ENCODE data around the gene GRIN1.

The GRIN1 gene

GRCh38 chr9:137107312-137107921, 31.5 kb upstream of the GRIN1 start:
- H3K27ac ChIP-seq (ENCODE audit: low read depth, low read length) = no peak overlapping the region
- H3F3A ChIP-seq (ENCODE audit: insufficient read depth) = no peaks in the 10 kb centered on the region
- TF ChIP-seq CTCF (IDR thresholded peaks at IDR 0.05; ENCODE audit: insufficient read depth, low read length, poor library complexity, severe bottlenecking) (no peak), EZH2phosphoT487 (conservative IDR thresholded peaks at IDR 0.05; ENCODE audit: low read length) (no peak)
- H3K4me2 ChIP-seq (ENCODE audit: low read depth, low read length, poor library complexity, severe bottlenecking) = no peak overlapping the region
- peaks cover 11% of the 10 kb centered on the region; the same call in 1 of the 2 replicates for H3K9me3 ChIP-seq (ENCODE audit: insufficient read depth, low read length)
- H2AFZ ChIP-seq (ENCODE audit: low read depth, low read length, severe bottlenecking) = no peak overlapping the region
- peaks cover 14% of the 10 kb centered on the region for H3K36me3 ChIP-seq (ENCODE audit: low read length)
- no peaks in the 10 kb centered on the region for H3K9me2 ChIP-seq (replicated peaks; ENCODE audit: insufficient read depth, low read length)
- H3K4me3 ChIP-seq (ENCODE audit: insufficient read depth, low read length, poor library complexity, severe bottlenecking) = no peak overlapping the region
- no peaks in the 10 kb centered on the region for H4K20me1 ChIP-seq (ENCODE audit: low read depth, low read length)
- no peaks in the 10 kb centered on the region for H3K27me3 ChIP-seq (ENCODE audit: low read length)
- H3K79me2 ChIP-seq (ENCODE audit: insufficient read depth, low read length) = no peaks in the 10 kb centered on the region
- H3K9ac ChIP-seq (ENCODE audit: low read length) = no peak overlapping the region

- Histone ChIP-seq H3K36me3 (ENCODE audit: low read length) (peaks cover 9% of the 10 kb centered on the region), H2AFZ (ENCODE audit: low read depth, low read length, severe bottlenecking) (no peak overlapping the region), H3K9me2 (replicated peaks; ENCODE audit: insufficient read depth, low read length) (no peaks in the 10 kb centered on the region), H4K20me1 (ENCODE audit: low read depth, low read length) (no peaks in the 10 kb centered on the region), H3F3A (ENCODE audit: insufficient read depth) (no peaks in the 10 kb centered on the region), H3K79me2 (ENCODE audit: insufficient read depth, low read length) (no peaks in the 10 kb centered on the region), H3K9me3 (ENCODE audit: insufficient read depth, low read length) (peaks cover 5% of the 10 kb centered on the region; the same call in 1 of the 2 replicates), H3K27me3 (ENCODE audit: low read length) (no peaks in the 10 kb centered on the region), H3K27ac (ENCODE audit: low read depth, low read length) (no peak overlapping the region), H3K4me2 (ENCODE audit: low read depth, low read length, poor library complexity, severe bottlenecking) (no peak overlapping the region), H3K9ac (ENCODE audit: low read length) (no peak overlapping the region), H3K4me3 (ENCODE audit: insufficient read depth, low read length, poor library complexity, severe bottlenecking) (no peak overlapping the region)
- TF ChIP-seq CTCF (IDR thresholded peaks at IDR 0.05; ENCODE audit: insufficient read depth, low read length, poor library complexity, severe bottlenecking) (no peak), EZH2phosphoT487 (conservative IDR thresholded peaks at IDR 0.05; ENCODE audit: low read length) (no peak)
Observed at GRCh38 chr9:137107982-137108381, 31.0 kb upstream of the GRIN1 start.

GRCh38 chr9:137108608-137109249, 30.2 kb upstream of the GRIN1 start:
- H3K79me2 ChIP-seq (ENCODE audit: insufficient read depth, low read length) = no peaks in the 10 kb centered on the region
- no peak overlapping the region for H3K9ac ChIP-seq (ENCODE audit: low read length)
- H3K4me2 ChIP-seq (ENCODE audit: low read depth, low read length, poor library complexity, severe bottlenecking) = no peak overlapping the region
- no peak overlapping the region for H3K4me3 ChIP-seq (ENCODE audit: insufficient read depth, low read length, poor library complexity, severe bottlenecking)
- H2AFZ ChIP-seq (ENCODE audit: low read depth, low read length, severe bottlenecking) = no peak overlapping the region
- H3K9me2 ChIP-seq (replicated peaks; ENCODE audit: insufficient read depth, low read length) = no peaks in the 10 kb centered on the region
- H3K27me3 ChIP-seq (ENCODE audit: low read length) = no peaks in the 10 kb centered on the region
- no peak overlapping the region for H3K27ac ChIP-seq (ENCODE audit: low read depth, low read length)
- H4K20me1 ChIP-seq (ENCODE audit: low read depth, low read length) = no peaks in the 10 kb centered on the region
- H3K9me3 ChIP-seq (ENCODE audit: insufficient read depth, low read length) = no peaks in the 10 kb centered on the region
- peaks cover 2% of the 10 kb centered on the region; the same call in 1 of the 2 replicates for H3K36me3 ChIP-seq (ENCODE audit: low read length)
- H3F3A ChIP-seq (ENCODE audit: insufficient read depth) = no peaks in the 10 kb centered on the region
- TF ChIP-seq CTCF (IDR thresholded peaks at IDR 0.05; ENCODE audit: insufficient read depth, low read length, poor library complexity, severe bottlenecking) (no peak), EZH2phosphoT487 (conservative IDR thresholded peaks at IDR 0.05; ENCODE audit: low read length) (no peak)

All from SU-DHL-6 (cell line).